Brain microvascular endothelial cell (primary cell): ENCODE measurements around the gene PTRH1.

Source experiments
- DNase-seq: peaks from one replicate; pipeline ENCODE4 v3.0.0-alpha.2; 2020
- H3K27ac ChIP-seq: fragments of 250-450 bp; sonication (Bioruptor Pico); 2 replicates; pipeline ENCODE4 v1.5.1; 2020; ENCODE audit warnings: mild to moderate bottlenecking, moderate library complexity
- H3K27me3 ChIP-seq: fragments of 250-450 bp; sonication (Bioruptor Pico); replicated peaks from 2 replicates; pipeline ENCODE4 v1.5.1; 2020; ENCODE audit warnings: mild to moderate bottlenecking
- H3K36me3 ChIP-seq: fragments of 250-450 bp; sonication (Bioruptor Pico); replicated peaks from 2 replicates; pipeline ENCODE4 v1.5.1; 2020; ENCODE audit warnings: mild to moderate bottlenecking
- H3K4me3 ChIP-seq: 2 replicates; pipeline ENCODE4 v1.5.1; 2011; ENCODE audit warnings: low read depth, mild to moderate bottlenecking, control low read depth, low read length, moderate library complexity
- in situ Hi-C: cut with HindIII; loops from 2 replicates; pipeline ENCODE4 v1.10.0; 2017; ENCODE audit warnings: low sequenced_read_pairs, low pct_ligation_motif_present
- TF ChIP-seq, protein P1 (sequence below): IDR thresholded peaks from 2 replicates; pipeline ENCODE4 v1.5.1; 2011; ENCODE audit warnings: low read depth, mild to moderate bottlenecking, moderate library complexity, low read length, control low read depth, inconsistent platforms; ENCODE audit errors: missing control alignments

Gene PTRH1

GRCh38 chr9:127693143-127693542 lies 22.3 kb downstream of the PTRH1 start:
- TF ChIP-seq, protein P1, sequence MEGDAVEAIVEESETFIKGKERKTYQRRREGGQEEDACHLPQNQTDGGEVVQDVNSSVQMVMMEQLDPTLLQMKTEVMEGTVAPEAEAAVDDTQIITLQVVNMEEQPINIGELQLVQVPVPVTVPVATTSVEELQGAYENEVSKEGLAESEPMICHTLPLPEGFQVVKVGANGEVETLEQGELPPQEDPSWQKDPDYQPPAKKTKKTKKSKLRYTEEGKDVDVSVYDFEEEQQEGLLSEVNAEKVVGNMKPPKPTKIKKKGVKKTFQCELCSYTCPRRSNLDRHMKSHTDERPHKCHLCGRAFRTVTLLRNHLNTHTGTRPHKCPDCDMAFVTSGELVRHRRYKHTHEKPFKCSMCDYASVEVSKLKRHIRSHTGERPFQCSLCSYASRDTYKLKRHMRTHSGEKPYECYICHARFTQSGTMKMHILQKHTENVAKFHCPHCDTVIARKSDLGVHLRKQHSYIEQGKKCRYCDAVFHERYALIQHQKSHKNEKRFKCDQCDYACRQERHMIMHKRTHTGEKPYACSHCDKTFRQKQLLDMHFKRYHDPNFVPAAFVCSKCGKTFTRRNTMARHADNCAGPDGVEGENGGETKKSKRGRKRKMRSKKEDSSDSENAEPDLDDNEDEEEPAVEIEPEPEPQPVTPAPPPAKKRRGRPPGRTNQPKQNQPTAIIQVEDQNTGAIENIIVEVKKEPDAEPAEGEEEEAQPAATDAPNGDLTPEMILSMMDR = no peak
- no peaks in the 10 kb centered on the region for H3K27me3 ChIP-seq
- H3K27ac ChIP-seq = no peak overlapping the region
- H3K36me3 ChIP-seq = no peaks in the 10 kb centered on the region
- no peak overlapping the region for H3K4me3 ChIP-seq
- in situ Hi-C loops = no loop called here
- no peak for DNase-seq

DNA sequence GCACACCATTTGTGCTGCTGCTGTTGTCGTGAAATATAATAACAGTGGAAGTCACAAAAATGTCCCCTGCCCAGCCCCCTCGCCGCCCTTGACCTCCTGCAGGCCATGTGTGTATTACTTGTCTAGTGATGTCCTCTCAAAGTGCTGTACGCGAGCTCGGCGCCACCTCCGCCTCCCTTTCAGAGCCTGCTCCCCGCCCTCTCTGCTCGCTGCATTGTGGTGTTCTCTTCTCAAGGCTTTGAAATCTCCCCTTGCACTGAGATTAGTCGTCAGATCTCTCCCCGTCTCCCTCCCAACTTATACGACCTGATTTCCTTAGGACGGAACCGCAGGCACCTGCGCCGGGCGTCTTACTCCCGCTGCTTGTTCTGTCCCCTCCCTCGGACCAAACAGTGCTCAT lies 23.4 kb downstream of the PTRH1 start:
- Histone ChIP-seq H3K4me3 (no peak overlapping the region), H3K27ac (no peak overlapping the region)
- in situ Hi-C loops = no loop called here

DNA sequence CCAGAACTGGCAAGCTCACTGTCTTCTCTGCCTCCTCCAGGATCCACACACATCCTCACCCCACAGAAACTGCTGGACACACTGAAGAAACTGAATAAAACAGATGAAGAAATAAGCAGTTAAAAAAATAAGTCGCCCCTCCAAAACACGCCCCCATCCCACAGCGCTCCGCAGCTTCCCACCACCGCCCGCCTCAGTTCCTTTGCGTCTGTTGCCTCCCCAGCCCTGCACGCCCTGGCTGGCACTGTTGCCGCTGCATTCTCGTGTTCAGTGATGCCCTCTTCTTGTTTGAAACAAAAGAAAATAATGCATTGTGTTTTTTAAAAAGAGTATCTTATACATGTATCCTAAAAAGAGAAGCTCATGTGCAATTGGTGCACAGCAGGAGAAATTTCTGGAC lies 24.7 kb downstream of the PTRH1 start:
- H3K27ac ChIP-seq = no peak overlapping the region
- H3K36me3 ChIP-seq = no peaks in the 10 kb centered on the region
- H3K4me3 ChIP-seq = no peak overlapping the region
- no peak for DNase-seq
- H3K27me3 ChIP-seq = no peaks in the 10 kb centered on the region
- TF ChIP-seq, protein P1 = no peak
- in situ Hi-C loops = no loop called here

More for the DNA sequence above, 23.4 kb downstream of the PTRH1 start:
- Histone ChIP-seq H3K27me3 (no peaks in the 10 kb centered on the region), H3K36me3 (no peaks in the 10 kb centered on the region)
- TF ChIP-seq, protein P1 = no peak
- no peak for DNase-seq

DNA sequence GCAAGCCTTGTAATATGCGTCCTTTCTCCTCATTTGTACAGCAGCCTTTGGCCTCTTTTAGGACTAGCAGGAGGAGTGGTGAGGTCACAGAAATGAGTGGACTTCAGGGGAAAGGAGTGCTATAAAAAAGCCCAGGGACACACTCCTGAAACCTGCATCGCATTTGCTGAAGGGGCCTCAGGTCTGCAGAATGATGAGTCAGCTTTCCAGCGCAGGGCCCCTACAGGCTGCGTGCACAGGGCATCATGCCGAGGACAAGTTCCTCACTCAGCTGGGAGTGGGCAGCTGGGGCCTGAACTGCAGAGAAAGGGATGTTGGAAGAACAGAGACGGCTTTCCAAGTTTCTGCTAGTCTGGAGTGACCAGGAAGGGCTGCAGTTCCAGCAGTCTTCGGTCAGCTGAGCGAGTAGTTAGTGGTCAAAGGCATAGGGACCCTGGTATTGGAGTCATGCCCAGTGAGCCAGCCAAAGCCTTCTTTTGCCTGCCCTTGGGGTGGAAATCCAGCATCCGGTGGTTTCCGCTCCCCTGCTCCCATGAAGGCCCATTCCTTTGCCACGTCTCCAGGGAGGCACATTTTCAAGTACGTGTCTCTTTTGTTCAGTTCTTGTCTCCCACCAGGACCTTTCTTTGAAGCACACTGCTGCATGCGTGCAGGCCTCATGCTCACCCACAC lies 26.0 kb downstream of the PTRH1 start:
- H3K36me3 ChIP-seq = peaks cover 2% of the 10 kb centered on the region
- no peak for DNase-seq
- H3K4me3 ChIP-seq = no peak overlapping the region
- no peaks in the 10 kb centered on the region for H3K27me3 ChIP-seq
- in situ Hi-C loops = no loop called here
- TF ChIP-seq, protein P1 = no peak
- no peak overlapping the region for H3K27ac ChIP-seq

GRCh38 chr9:127686461-127687393 lies 28.7 kb downstream of the PTRH1 start:
- H3K27me3 ChIP-seq = no peaks in the 10 kb centered on the region
- TF ChIP-seq, protein P1 = no peak
- no peak overlapping the region for H3K4me3 ChIP-seq
- in situ Hi-C loops = no loop called here
- no peak for DNase-seq
- H3K36me3 ChIP-seq = peaks cover 11% of the 10 kb centered on the region
- H3K27ac ChIP-seq = no peak overlapping the region
